Calu3 (cell line): ENCODE results near the gene CDH4. TPM values are rescaled to one million over a fixed set of nuclear protein-coding genes. Genes with fewer than 3 reads are reported as not detected.
A peak's percentile ranks its signal among the peaks of the same experiment; 100 is the strongest.

Experiments
- BruUV-seq: library from RNA; stranded (reverse); fragments of 400-500 nt; replicated peaks from 2 replicates; lab custom pipeline; 2021; lab: Mats Ljungman, UMichigan
- CTCF ChIA-PET: fragments of 300-600 bp; sonication (Branson Sonifier 250); formaldehyde crosslinking; loops from one replicate; lab custom pipeline; 2022; ENCODE audit warnings: antibody characterized with exemption; lab: Charles Lee
- DNase-seq: peaks from one replicate; pipeline ENCODE4 v3.0.0; 2022
- H3K27ac Mint-ChIP-seq: one replicate; pipeline ENCODE4 v1.8.0; 2022; ENCODE audit warnings: mixed read lengths; ENCODE audit not compliant: unreplicated experiment
- H3K27me3 Mint-ChIP-seq: one replicate; pipeline ENCODE4 v1.8.0; 2022; ENCODE audit warnings: mixed read lengths; ENCODE audit not compliant: unreplicated experiment
- H3K36me3 Mint-ChIP-seq: one replicate; pipeline ENCODE4 v1.8.0; 2022; ENCODE audit warnings: mild to moderate bottlenecking, moderate library complexity, mixed read lengths; ENCODE audit not compliant: insufficient read depth, unreplicated experiment
- H3K4me1 Mint-ChIP-seq: one replicate; pipeline ENCODE4 v1.8.0; 2022; ENCODE audit warnings: mild to moderate bottlenecking, low read depth, mixed read lengths; ENCODE audit not compliant: unreplicated experiment
- H3K4me3 Mint-ChIP-seq: one replicate; pipeline ENCODE4 v1.8.0; 2022; ENCODE audit warnings: mild to moderate bottlenecking, low read depth, moderate library complexity, mixed read lengths; ENCODE audit not compliant: unreplicated experiment
- H3K9me3 Mint-ChIP-seq: one replicate; pipeline ENCODE4 v1.8.0; 2022; ENCODE audit warnings: low read depth, mixed read lengths; ENCODE audit not compliant: unreplicated experiment
- CTCF ChIP-seq: fragments of 200-600 bp; IDR thresholded peaks from one replicate; pipeline ENCODE4 v1.8.0; 2022; ENCODE audit warnings: antibody characterized with exemption; ENCODE audit not compliant: unreplicated experiment
- intact Hi-C: fragments of 100-400 bp; cut with micrococcal nuclease; formaldehyde crosslinking; loops from one replicate; pipeline ENCODE4 v1.10.0; 2022; ENCODE audit not compliant: unreplicated experiment
- total RNA-seq: library from RNA; stranded (reverse); gene quantifications from 2 replicates; pipeline ENCODE4 v1.2.3, GENCODE V29; 2022

CDH4 gene
- total RNA-seq, 1 experiment from 2014 or later, result not detected

- no peak for TF ChIP-seq CTCF
- intact Hi-C loops, result no loop called here
- Mint-ChIP-seq H3K27ac (peak overlapping the region; percentile 20), H3K36me3 (peaks cover 8% of the 10 kb centered on the region), H3K27me3 (peaks cover 33% of the 10 kb centered on the region), H3K4me3 (no peak overlapping the region), H3K4me1 (peaks cover 10% of the 10 kb centered on the region), H3K9me3 (no peaks in the 10 kb centered on the region)
- no peak for DNase-seq
- CTCF ChIA-PET, result no interaction called here
- no TSS peak for BruUV-seq
These were observed 674.2 kb downstream of the CDH4 start for GRCh38 chr20:61926253-61926613.

GRCh38 chr20:61926796-61927192 lies 674.7 kb downstream of the CDH4 start:
- no peak overlapping the region for H3K4me3 Mint-ChIP-seq
- H3K27ac Mint-ChIP-seq, result no peak overlapping the region
- intact Hi-C loops, result no loop called here
- DNase-seq, result no peak
- H3K9me3 Mint-ChIP-seq, result no peaks in the 10 kb centered on the region
- no TSS peak for BruUV-seq
- no peak for TF ChIP-seq CTCF
- CTCF ChIA-PET, result no interaction called here
- H3K36me3 Mint-ChIP-seq, result peaks cover 11% of the 10 kb centered on the region
- peaks cover 33% of the 10 kb centered on the region for H3K27me3 Mint-ChIP-seq
- H3K4me1 Mint-ChIP-seq, result peaks cover 10% of the 10 kb centered on the region

- Mint-ChIP-seq H3K36me3 (peaks cover 11% of the 10 kb centered on the region), H3K9me3 (no peaks in the 10 kb centered on the region), H3K4me3 (no peak overlapping the region), H3K27ac (no peak overlapping the region), H3K4me1 (peaks cover 10% of the 10 kb centered on the region), H3K27me3 (peaks cover 30% of the 10 kb centered on the region)
- intact Hi-C loops, result no loop called here
- no TSS peak for BruUV-seq
- TF ChIP-seq CTCF, result no peak
- DNase-seq, result no peak
- CTCF ChIA-PET, result no interaction called here
These were observed 675.2 kb downstream of the CDH4 start for GRCh38 chr20:61927193-61927825.

- BruUV-seq, result no TSS peak
- Mint-ChIP-seq H3K9me3 (no peaks in the 10 kb centered on the region), H3K27ac (no peak overlapping the region), H3K4me1 (peaks cover 10% of the 10 kb centered on the region), H3K36me3 (peaks cover 11% of the 10 kb centered on the region), H3K4me3 (no peak overlapping the region), H3K27me3 (peaks cover 23% of the 10 kb centered on the region)
- CTCF ChIA-PET, result no interaction called here
- DNase-seq, result no peak
- TF ChIP-seq CTCF, result no peak
- intact Hi-C loops, result no loop called here
These were observed 675.9 kb downstream of the CDH4 start for GRCh38 chr20:61927826-61928541.
